Vagina (tissue), 2 donors: ENCODE measurements around the gene TMEM14A. TPM values are rescaled to one million over a fixed set of nuclear protein-coding genes. Genes with fewer than 3 reads are reported as not detected.

Source experiments
- DNase-seq, 2 donors: peaks; one replicate each; pipeline ENCODE4 v3.0.0-alpha.2; 2017; ENCODE audit errors: extremely low spot score in 2 of 2
- H3K27ac ChIP-seq: fragments of 200-600 bp; sonication (generic); one replicate; pipeline ENCODE4 v1.5.1; 2019
- H3K27me3 ChIP-seq: fragments of 200-600 bp; sonication (generic); one replicate; pipeline ENCODE4 v1.5.1; 2019
- H3K36me3 ChIP-seq, 2 donors: fragments of 200-600 bp; sonication (generic); one replicate each; pipeline ENCODE4 v1.5.1; 2017 to 2019
- H3K4me1 ChIP-seq: fragments of 200-600 bp; sonication (generic); one replicate; pipeline ENCODE4 v1.5.1; 2019
- H3K4me3 ChIP-seq, 2 donors: fragments of 200-600 bp; sonication (generic); 1 replicate in 1 of 2; 2 replicates in 1 of 2; pipeline ENCODE4 v1.5.1; 2016 to 2019
- H3K9me3 ChIP-seq: fragments of 200-600 bp; sonication (generic); one replicate; pipeline ENCODE4 v1.5.1; 2019
- POLR2A ChIP-seq, 2 donors: fragments of 450-650 bp; IDR thresholded peaks; one replicate each; pipeline ENCODE4 v1.6.1; 2017; ENCODE audit warnings: antibody characterized with exemption in 2 of 2, mild to moderate bottlenecking in 2 of 2, moderate library complexity in 2 of 2
- POLR2AphosphoS5 ChIP-seq, 2 donors: sonication (generic); formaldehyde crosslinking; IDR thresholded peaks; one replicate each; pipeline ENCODE4 v1.9.0; 2017; ENCODE audit warnings: antibody characterized with exemption in 2 of 2, mild to moderate bottlenecking in 2 of 2, low read depth in 1 of 2; ENCODE audit not compliant: insufficient read depth in 1 of 2
- intact Hi-C: fragments of 100-400 bp; cut with DNase I; formaldehyde crosslinking; loops from one replicate; pipeline ENCODE4 v1.15.1; 2023
- total RNA-seq: library from RNA; depleted of rRNA; stranded (reverse); fragments of >200 nt; gene quantifications from one replicate; pipeline ENCODE4 v1.2.3, GENCODE V29; 2016
- TF ChIP-seq, protein P1 (sequence below), 3 experiments: fragments of 450-650 bp in 2 of 3; fragments of 200-600 bp in 1 of 3; sonication (generic) in 1 of 3; IDR thresholded peaks; one replicate each; pipeline ENCODE4 v1.5.1; 2017 to 2019; ENCODE audit warnings: antibody characterized with exemption in 3 of 3, mild to moderate bottlenecking in 2 of 3, moderate library complexity in 2 of 3

TMEM14A gene
- total RNA-seq, 1 donor from 2014 or later = 16.9 TPM

DNA sequence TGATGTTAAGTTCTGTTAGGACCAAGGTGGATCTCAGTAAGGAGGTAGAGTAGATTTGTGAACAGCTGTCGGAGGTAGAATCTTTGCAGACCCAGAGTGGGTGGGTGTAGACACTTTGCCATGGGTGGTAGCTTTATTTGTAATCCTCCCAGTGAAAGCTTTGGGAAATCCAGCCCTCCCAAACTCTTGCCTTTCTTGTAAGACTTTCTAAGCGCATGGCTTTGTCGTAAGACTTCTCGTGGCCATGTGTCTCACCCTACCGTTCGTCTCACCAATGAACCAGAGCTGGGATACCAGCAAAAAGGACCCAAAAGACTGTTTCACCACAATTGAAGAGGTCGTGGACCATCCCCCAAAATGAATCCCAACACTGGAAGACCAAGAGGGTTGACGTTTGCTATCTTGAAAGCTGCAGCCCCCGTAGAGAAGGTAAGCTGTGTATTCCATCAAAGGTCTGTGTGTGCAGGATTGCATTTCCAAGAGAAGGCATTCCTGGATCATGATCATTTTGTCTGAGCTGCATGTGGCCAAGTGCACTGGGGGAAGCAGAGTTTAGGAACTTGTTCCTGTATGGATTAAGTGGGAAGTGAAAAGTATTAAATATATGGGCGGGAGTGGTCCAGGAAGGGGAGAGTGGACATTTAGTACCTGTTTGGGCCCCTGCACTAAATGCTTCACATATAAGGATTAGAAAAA lies 5.8 kb upstream of the TMEM14A start:
- Histone ChIP-seq H3K9me3 (no peaks in the 10 kb centered on the region), H3K36me3 (no peaks in the 10 kb centered on the region), H3K27ac (peak overlapping the region; percentile 60), H3K27me3 (no peaks in the 10 kb centered on the region), H3K4me1 (peaks cover 16% of the 10 kb centered on the region), H3K4me3 (peak overlapping the region; percentile 68 to 69)
- TF ChIP-seq, protein P1, sequence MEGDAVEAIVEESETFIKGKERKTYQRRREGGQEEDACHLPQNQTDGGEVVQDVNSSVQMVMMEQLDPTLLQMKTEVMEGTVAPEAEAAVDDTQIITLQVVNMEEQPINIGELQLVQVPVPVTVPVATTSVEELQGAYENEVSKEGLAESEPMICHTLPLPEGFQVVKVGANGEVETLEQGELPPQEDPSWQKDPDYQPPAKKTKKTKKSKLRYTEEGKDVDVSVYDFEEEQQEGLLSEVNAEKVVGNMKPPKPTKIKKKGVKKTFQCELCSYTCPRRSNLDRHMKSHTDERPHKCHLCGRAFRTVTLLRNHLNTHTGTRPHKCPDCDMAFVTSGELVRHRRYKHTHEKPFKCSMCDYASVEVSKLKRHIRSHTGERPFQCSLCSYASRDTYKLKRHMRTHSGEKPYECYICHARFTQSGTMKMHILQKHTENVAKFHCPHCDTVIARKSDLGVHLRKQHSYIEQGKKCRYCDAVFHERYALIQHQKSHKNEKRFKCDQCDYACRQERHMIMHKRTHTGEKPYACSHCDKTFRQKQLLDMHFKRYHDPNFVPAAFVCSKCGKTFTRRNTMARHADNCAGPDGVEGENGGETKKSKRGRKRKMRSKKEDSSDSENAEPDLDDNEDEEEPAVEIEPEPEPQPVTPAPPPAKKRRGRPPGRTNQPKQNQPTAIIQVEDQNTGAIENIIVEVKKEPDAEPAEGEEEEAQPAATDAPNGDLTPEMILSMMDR (IDR thresholded peaks at IDR 0.05) = no peak
- no peak for TF ChIP-seq POLR2A (IDR thresholded peaks at IDR 0.05)
- no peak for TF ChIP-seq POLR2AphosphoS5 (IDR thresholded peaks at IDR 0.05; ENCODE audit: insufficient read depth in 1 of 2, low read depth in 1 of 2)
- intact Hi-C loops = no loop called here
- DNase-seq = no peak

DNA sequence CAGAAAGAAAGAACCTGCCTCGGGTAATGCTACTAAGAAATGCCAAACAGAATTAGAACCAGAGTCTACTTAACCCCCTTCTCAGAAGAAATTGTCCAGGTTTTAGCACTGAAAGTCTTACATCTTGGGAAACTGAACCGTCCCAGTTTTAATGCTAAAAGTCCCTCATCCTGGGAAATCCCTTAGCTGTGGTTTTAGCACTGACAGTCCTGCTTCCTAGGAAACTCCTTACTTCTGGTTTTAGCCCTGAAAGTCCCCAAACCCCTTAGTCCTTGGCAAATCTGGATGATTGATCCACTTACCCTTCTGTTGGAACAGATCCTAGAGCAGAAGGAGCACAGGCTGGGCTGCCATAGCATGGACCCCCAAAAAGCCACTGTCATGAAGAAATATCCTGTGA lies 4.8 kb upstream of the TMEM14A start:
- H3K4me1 ChIP-seq = peaks cover 22% of the 10 kb centered on the region
- H3K4me3 ChIP-seq = no peak overlapping the region
- no peaks in the 10 kb centered on the region for H3K27me3 ChIP-seq
- no peaks in the 10 kb centered on the region for H3K36me3 ChIP-seq
- no peaks in the 10 kb centered on the region for H3K9me3 ChIP-seq
- H3K27ac ChIP-seq = no peak overlapping the region
- DNase-seq = no peak
- intact Hi-C loops = no loop called here
- TF ChIP-seq, protein P1 (IDR thresholded peaks at IDR 0.05) = no peak
- no peak for TF ChIP-seq POLR2A (IDR thresholded peaks at IDR 0.05)
- TF ChIP-seq POLR2AphosphoS5 (IDR thresholded peaks at IDR 0.05; ENCODE audit: insufficient read depth in 1 of 2, low read depth in 1 of 2) = no peak

DNA sequence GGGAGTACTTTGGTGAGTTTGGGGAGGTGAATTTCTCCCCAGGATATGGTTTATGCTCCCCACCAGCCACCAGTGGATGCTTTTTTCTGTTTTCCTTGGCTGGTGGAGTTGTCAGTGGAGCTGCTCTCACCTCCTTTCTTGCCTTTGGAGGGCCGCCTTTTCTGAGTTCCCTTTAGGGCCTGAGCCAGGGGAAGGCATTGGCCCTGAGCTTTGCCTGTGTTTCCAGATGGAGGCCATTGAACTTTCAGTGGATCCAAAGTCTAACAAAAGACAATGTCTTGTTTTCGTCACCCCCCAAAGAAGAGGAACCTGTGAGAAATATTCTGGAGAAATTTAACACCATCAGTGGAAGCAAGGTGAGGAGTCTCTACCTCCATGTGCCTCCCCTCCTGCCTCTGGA lies 4.4 kb upstream of the TMEM14A start:
- H3K4me1 ChIP-seq = peaks cover 27% of the 10 kb centered on the region
- DNase-seq = no peak
- H3K36me3 ChIP-seq = no peaks in the 10 kb centered on the region
- H3K4me3 ChIP-seq = no peak overlapping the region
- intact Hi-C loops = no loop called here
- H3K27me3 ChIP-seq = no peaks in the 10 kb centered on the region
- H3K9me3 ChIP-seq = no peaks in the 10 kb centered on the region
- TF ChIP-seq, protein P1 (IDR thresholded peaks at IDR 0.05) = no peak
- no peak for TF ChIP-seq POLR2A (IDR thresholded peaks at IDR 0.05)
- no peak for TF ChIP-seq POLR2AphosphoS5 (IDR thresholded peaks at IDR 0.05; ENCODE audit: insufficient read depth in 1 of 2, low read depth in 1 of 2)
- H3K27ac ChIP-seq = no peak overlapping the region

DNA sequence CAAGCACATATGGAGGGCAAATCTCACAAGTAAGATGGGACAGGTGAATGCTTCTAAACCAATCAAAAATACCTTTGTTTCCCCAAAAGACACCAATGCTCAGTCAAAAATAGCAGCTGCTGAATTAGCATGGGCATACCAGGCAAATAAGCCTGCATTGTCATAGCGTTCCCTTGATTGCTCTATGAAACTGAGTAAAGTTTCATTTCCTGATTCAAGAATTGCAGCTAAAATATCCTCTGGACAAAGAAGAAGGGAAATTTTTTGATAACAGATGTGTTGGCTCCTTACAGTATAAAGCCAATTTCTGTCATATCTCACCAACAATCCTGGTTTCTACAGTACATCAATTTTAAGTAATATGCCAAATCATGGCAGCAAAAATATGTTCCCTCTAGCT lies 3.3 kb upstream of the TMEM14A start:
- H3K27ac ChIP-seq = no peak overlapping the region
- H3K4me1 ChIP-seq = peaks cover 37% of the 10 kb centered on the region
- no peaks in the 10 kb centered on the region for H3K27me3 ChIP-seq
- intact Hi-C loops = no loop called here
- TF ChIP-seq, protein P1 (IDR thresholded peaks at IDR 0.05) = no peak
- no peak for TF ChIP-seq POLR2AphosphoS5 (IDR thresholded peaks at IDR 0.05; ENCODE audit: insufficient read depth in 1 of 2, low read depth in 1 of 2)
- no peak for TF ChIP-seq POLR2A (IDR thresholded peaks at IDR 0.05)
- H3K4me3 ChIP-seq = no peak overlapping the region
- no peak for DNase-seq
- no peaks in the 10 kb centered on the region for H3K9me3 ChIP-seq
- H3K36me3 ChIP-seq = no peaks in the 10 kb centered on the region

DNA sequence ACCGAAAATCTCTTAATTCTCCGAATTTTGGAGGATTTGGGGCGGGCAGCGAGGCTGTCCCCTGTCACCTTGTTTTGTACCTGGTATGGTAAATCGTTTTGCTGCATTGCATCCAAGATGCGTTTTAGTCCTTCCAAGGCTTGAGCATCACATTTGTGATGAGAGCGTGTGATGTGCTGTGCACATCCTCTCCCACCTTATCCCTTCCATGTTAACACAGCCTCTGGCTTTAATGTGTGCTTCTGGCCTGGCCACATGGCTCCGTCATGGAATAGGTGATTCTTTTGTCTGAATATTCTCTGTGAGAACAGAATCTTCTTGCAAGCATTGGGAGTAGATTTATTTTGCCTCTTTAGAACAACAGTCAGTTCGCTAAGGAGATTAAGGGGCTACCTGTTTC lies 763 bp downstream of the TMEM14A start:
- Histone ChIP-seq H3K27me3 (no peaks in the 10 kb centered on the region), H3K9me3 (no peaks in the 10 kb centered on the region), H3K36me3 (peaks cover 0 to 8% of the 10 kb centered on the region in 2 donors), H3K4me1 (peaks cover 25% of the 10 kb centered on the region), H3K4me3 (peak overlapping the region; percentile 85 to 86), H3K27ac (peak overlapping the region; percentile 67)
- TF ChIP-seq, protein P1 (IDR thresholded peaks at IDR 0.05) = no peak
- no peak for TF ChIP-seq POLR2AphosphoS5 (IDR thresholded peaks at IDR 0.05; ENCODE audit: insufficient read depth in 1 of 2, low read depth in 1 of 2)
- no peak for TF ChIP-seq POLR2A (IDR thresholded peaks at IDR 0.05)
- intact Hi-C loops = no loop called here
- no peak for DNase-seq
